ENCODE results near the gene KIF1A. TPM values are rescaled to one million over a fixed set of nuclear protein-coding genes. Genes with fewer than 3 reads are reported as not detected.

Gene KIF1A
- polyA plus RNA-seq, 1 donor from 2014 or later, result 63.4 TPM

DNA sequence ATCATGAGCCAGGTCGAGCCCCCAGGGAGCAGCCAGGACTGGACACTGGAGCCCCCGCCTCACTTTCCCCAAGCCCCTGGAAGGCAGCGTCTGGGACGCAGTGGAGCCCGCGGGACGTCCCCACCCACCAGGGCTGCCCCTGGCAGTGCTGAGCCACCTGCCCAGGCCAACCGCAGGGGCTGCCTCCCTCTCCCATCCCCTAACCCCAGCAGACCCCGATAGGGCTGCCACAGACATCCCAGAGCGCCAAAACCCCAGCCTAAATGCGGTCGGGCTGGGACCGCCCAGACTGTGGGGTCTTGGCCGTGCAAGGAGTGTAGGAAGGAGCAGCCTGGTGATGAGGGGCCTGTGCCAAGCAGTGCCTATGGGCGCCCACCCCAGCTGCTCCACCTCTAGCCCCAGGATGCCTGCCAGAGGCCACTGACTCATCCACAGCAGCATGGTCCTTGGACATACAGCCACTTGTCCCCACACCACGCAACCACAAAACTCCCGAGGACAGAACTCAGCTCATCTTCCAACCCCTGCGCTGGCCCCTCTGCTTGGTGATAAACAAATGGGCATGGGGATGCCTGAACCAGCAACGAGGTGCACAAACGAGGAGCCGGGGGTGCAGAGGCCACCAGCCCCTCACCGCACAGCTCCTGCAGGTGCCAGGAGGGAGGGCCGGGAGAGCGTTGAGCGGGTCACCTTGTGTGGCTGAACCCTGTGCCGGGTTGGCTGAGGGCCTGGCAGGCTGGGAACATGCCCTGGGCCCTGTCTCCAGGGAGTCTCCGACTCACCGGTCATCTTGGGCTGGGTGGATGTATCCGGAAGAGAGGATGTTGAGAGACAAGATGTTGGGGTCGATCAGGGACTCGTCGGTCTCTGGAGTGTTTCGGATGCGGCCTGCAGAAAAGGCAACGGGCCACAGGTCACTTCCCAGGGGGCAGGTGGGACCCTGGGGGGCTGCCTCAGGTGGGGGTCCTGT, 83.5 kb downstream of the KIF1A start:
- Histone ChIP-seq H3K27ac (ENCODE audit: low read length) (no peak overlapping the region), H3K4me3 (ENCODE audit: low read length) (no peak overlapping the region), H3K4me2 (ENCODE audit: low read length) (no peak overlapping the region), H2AFZ (ENCODE audit: low read depth, low read length) (no peak overlapping the region), H4K20me1 (ENCODE audit: insufficient read depth) (no peaks in the 10 kb centered on the region), H3K27me3 (ENCODE audit: insufficient read depth, low read depth, low read length) (no peaks in the 10 kb centered on the region), H3K9me3 (ENCODE audit: low read length) (no peaks in the 10 kb centered on the region), H3K36me3 (ENCODE audit: insufficient read depth, low read length) (no peaks in the 10 kb centered on the region), H3K9me2 (ENCODE audit: insufficient read depth, low read length) (no peaks in the 10 kb centered on the region), H3F3A (ENCODE audit: insufficient read depth, low read length, poor library complexity, severe bottlenecking) (no peaks in the 10 kb centered on the region), H3K79me2 (replicated peaks; ENCODE audit: insufficient read depth, low read length) (no peaks in the 10 kb centered on the region), H3K9ac (ENCODE audit: low read length) (no peak overlapping the region)
- no peak for TF ChIP-seq EP300 (conservative IDR thresholded peaks at IDR 0.05; ENCODE audit: poor library complexity, severe bottlenecking)
- no peak for TF ChIP-seq POLR2AphosphoS5 (IDR thresholded peaks at IDR 0.05)
- no peak for TF ChIP-seq EZH2 (IDR thresholded peaks at IDR 0.05; ENCODE audit: borderline replicate concordance, insufficient read depth, low read length, poor library complexity, severe bottlenecking)
- TF ChIP-seq, protein P1, sequence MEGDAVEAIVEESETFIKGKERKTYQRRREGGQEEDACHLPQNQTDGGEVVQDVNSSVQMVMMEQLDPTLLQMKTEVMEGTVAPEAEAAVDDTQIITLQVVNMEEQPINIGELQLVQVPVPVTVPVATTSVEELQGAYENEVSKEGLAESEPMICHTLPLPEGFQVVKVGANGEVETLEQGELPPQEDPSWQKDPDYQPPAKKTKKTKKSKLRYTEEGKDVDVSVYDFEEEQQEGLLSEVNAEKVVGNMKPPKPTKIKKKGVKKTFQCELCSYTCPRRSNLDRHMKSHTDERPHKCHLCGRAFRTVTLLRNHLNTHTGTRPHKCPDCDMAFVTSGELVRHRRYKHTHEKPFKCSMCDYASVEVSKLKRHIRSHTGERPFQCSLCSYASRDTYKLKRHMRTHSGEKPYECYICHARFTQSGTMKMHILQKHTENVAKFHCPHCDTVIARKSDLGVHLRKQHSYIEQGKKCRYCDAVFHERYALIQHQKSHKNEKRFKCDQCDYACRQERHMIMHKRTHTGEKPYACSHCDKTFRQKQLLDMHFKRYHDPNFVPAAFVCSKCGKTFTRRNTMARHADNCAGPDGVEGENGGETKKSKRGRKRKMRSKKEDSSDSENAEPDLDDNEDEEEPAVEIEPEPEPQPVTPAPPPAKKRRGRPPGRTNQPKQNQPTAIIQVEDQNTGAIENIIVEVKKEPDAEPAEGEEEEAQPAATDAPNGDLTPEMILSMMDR (IDR thresholded peaks at IDR 0.05; ENCODE audit: poor library complexity, severe bottlenecking), result no peak
- no peak for TF ChIP-seq SMC3 (conservative IDR thresholded peaks at IDR 0.05; ENCODE audit: poor library complexity)
- TF ChIP-seq MXI1 (conservative IDR thresholded peaks at IDR 0.05; ENCODE audit: poor library complexity, severe bottlenecking), result no peak
- TF ChIP-seq RAD21 (conservative IDR thresholded peaks at IDR 0.05), result no peak
- TF ChIP-seq TAF1 (IDR thresholded peaks at IDR 0.05; ENCODE audit: low read depth), result no peak
- TF ChIP-seq, protein P2, sequence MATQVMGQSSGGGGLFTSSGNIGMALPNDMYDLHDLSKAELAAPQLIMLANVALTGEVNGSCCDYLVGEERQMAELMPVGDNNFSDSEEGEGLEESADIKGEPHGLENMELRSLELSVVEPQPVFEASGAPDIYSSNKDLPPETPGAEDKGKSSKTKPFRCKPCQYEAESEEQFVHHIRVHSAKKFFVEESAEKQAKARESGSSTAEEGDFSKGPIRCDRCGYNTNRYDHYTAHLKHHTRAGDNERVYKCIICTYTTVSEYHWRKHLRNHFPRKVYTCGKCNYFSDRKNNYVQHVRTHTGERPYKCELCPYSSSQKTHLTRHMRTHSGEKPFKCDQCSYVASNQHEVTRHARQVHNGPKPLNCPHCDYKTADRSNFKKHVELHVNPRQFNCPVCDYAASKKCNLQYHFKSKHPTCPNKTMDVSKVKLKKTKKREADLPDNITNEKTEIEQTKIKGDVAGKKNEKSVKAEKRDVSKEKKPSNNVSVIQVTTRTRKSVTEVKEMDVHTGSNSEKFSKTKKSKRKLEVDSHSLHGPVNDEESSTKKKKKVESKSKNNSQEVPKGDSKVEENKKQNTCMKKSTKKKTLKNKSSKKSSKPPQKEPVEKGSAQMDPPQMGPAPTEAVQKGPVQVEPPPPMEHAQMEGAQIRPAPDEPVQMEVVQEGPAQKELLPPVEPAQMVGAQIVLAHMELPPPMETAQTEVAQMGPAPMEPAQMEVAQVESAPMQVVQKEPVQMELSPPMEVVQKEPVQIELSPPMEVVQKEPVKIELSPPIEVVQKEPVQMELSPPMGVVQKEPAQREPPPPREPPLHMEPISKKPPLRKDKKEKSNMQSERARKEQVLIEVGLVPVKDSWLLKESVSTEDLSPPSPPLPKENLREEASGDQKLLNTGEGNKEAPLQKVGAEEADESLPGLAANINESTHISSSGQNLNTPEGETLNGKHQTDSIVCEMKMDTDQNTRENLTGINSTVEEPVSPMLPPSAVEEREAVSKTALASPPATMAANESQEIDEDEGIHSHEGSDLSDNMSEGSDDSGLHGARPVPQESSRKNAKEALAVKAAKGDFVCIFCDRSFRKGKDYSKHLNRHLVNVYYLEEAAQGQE (IDR thresholded peaks at IDR 0.05; ENCODE audit: borderline replicate concordance), result no peak

DNA sequence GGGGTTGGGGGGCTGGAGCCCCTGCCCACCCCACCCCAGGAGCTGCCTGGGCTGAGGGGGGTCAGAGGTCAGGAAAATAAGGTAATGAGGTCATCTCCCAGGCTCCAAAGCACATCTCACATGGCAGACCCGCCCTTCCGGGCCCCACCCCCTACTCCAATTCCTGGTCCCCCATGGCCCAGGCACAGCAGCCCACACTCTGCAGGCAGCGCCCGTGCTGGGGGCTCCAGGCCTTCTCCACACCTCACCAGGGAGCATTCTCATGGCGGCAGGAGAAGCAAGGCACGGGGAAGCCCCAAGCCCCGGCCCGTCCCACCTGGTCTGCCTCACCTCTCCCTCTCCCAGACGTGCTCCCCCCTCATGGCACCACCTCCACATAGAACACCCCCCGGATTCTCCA, 84.5 kb downstream of the KIF1A start:
- Histone ChIP-seq H3K79me2 (replicated peaks; ENCODE audit: insufficient read depth, low read length) (no peaks in the 10 kb centered on the region), H3K9ac (ENCODE audit: low read length) (no peak overlapping the region), H3K27me3 (ENCODE audit: insufficient read depth, low read depth, low read length) (no peaks in the 10 kb centered on the region), H3K9me3 (ENCODE audit: low read length) (no peaks in the 10 kb centered on the region), H3F3A (ENCODE audit: insufficient read depth, low read length, poor library complexity, severe bottlenecking) (no peaks in the 10 kb centered on the region), H3K4me3 (ENCODE audit: low read length) (no peak overlapping the region), H3K9me2 (ENCODE audit: insufficient read depth, low read length) (no peaks in the 10 kb centered on the region), H2AFZ (ENCODE audit: low read depth, low read length) (no peak overlapping the region), H3K27ac (ENCODE audit: low read length) (no peak overlapping the region), H4K20me1 (ENCODE audit: insufficient read depth) (no peaks in the 10 kb centered on the region), H3K4me2 (ENCODE audit: low read length) (no peak overlapping the region), H3K36me3 (ENCODE audit: insufficient read depth, low read length) (no peaks in the 10 kb centered on the region)
- TF ChIP-seq, protein P1 (IDR thresholded peaks at IDR 0.05; ENCODE audit: poor library complexity, severe bottlenecking), result no peak
- TF ChIP-seq MXI1 (conservative IDR thresholded peaks at IDR 0.05; ENCODE audit: poor library complexity, severe bottlenecking) (no peak), SMC3 (conservative IDR thresholded peaks at IDR 0.05; ENCODE audit: poor library complexity) (no peak), EZH2 (IDR thresholded peaks at IDR 0.05; ENCODE audit: borderline replicate concordance, insufficient read depth, low read length, poor library complexity, severe bottlenecking) (no peak), EP300 (conservative IDR thresholded peaks at IDR 0.05; ENCODE audit: poor library complexity, severe bottlenecking) (no peak), TAF1 (IDR thresholded peaks at IDR 0.05; ENCODE audit: low read depth) (no peak), RAD21 (conservative IDR thresholded peaks at IDR 0.05) (no peak), POLR2AphosphoS5 (IDR thresholded peaks at IDR 0.05) (no peak)
- TF ChIP-seq, protein P2 (IDR thresholded peaks at IDR 0.05; ENCODE audit: borderline replicate concordance), result no peak
